ENCODE results near the gene CBARP.
A peak's percentile ranks its signal among the peaks of the same experiment; 100 is the strongest.

Gene CBARP

GRCh38 chr19:1237754-1238368 is at the start of gene CBARP:
CBARP (minus strand) TSS chr19:1238005; CDS start chr19:1236100, 1,905 bp downstream.
- no peak for DNase-seq

GRCh38 chr19:1286487-1287353 is 48.9 kb upstream of the CBARP start:
- DNase-seq = no peak

- DNase-seq = no peak
Measured at GRCh38 chr19:1285737-1286360, 48.0 kb upstream of the CBARP start, which contains the start of gene EFNA2. EFNA2 (plus strand) TSS chr19:1285873; CDS start chr19:1286169, 296 bp downstream.

GRCh38 chr19:1284979-1285736 is 47.4 kb upstream of the CBARP start:
- no peak for DNase-seq

- no peak for DNase-seq
Measured at GRCh38 chr19:1284293-1284978, 46.6 kb upstream of the CBARP start.

- no peak for DNase-seq
Measured at GRCh38 chr19:1283917-1284292, 46.1 kb upstream of the CBARP start.

- DNase-seq = no peak
Measured at GRCh38 chr19:1283207-1283916, 45.6 kb upstream of the CBARP start.

- no peak for DNase-seq
Measured at GRCh38 chr19:1282588-1283206, 44.9 kb upstream of the CBARP start.

GRCh38 chr19:1281569-1282287 is 43.9 kb upstream of the CBARP start:
- DNase-seq = no peak

- no peak for DNase-seq
Measured at GRCh38 chr19:1280636-1281568, 43.1 kb upstream of the CBARP start.

- DNase-seq = peak; percentile 74
Measured at GRCh38 chr19:1279782-1280341, 42.1 kb upstream of the CBARP start.

GRCh38 chr19:1278713-1279660 is 41.2 kb upstream of the CBARP start:
- DNase-seq = no peak

- DNase-seq = no peak
Measured at GRCh38 chr19:1278074-1278473, 40.3 kb upstream of the CBARP start.

- no peak for DNase-seq
Measured at GRCh38 chr19:1277061-1277460, 39.3 kb upstream of the CBARP start.

- DNase-seq = no peak
Measured at GRCh38 chr19:1276628-1277022, 38.8 kb upstream of the CBARP start.

GRCh38 chr19:1275976-1276627 is 38.3 kb upstream of the CBARP start:
- no peak for DNase-seq

GRCh38 chr19:1275260-1275975 is 37.6 kb upstream of the CBARP start, which contains the start of gene FAM174C:
FAM174C (plus strand) TSS chr19:1275530; CDS start chr19:1275550, 20 bp downstream.
- peak; percentile 93 to 95 for DNase-seq
